DMS53 treated with DMSO at 0.1 percent for 48 hours (cell line): ENCODE results near the gene DUS1L.
A peak's percentile ranks its signal among the peaks of the same experiment; 100 is the strongest.

Experiments used
- DNase-seq: peaks from one replicate; lab custom pipeline; 2025; ENCODE audit not compliant: unreplicated experiment; lab: John Stamatoyannopoulos, UW

The DUS1L gene

DNA sequence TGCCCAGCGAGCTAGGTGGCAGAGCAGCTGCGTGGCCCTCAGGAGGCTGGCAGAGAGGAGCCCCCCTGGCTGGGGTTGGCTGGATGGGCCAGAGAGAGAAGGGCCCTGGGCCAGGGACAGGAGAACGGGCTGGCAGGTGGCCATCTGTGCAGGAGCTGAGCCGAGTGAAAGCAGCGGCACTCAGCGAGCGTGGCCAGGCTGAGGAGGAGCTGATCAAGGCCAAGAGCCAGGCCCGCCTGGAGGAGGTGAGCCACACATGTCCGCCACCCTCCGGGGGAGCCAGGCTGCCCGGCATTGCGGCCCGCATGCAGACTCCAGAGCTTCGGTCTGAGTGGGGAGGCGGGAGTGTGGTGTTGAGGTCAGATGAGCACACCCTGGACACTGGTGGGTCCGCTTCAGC is 36.2 kb downstream of the DUS1L start:
- no peak for DNase-seq

DNA sequence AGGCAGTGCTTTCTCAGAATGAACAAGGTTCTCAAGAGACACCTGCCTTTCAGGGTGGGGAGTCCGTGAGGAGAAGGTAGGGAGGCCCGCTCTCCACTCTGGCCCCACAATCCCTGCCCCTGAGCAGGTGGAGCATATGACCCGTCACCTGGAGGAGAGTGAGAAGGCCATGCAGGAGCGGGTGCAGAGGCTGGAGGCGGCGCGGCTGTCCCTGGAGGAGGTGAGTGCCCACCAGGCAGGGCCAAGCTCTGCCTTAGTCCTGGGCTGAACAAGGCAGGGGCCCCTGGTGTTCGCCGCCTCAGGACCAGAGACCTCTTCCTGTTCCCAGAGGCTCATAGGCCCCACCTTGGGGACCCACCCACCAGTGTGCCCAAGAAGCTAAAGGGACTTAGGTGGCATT is 36.6 kb downstream of the DUS1L start:
- DNase-seq, result no peak

DNA sequence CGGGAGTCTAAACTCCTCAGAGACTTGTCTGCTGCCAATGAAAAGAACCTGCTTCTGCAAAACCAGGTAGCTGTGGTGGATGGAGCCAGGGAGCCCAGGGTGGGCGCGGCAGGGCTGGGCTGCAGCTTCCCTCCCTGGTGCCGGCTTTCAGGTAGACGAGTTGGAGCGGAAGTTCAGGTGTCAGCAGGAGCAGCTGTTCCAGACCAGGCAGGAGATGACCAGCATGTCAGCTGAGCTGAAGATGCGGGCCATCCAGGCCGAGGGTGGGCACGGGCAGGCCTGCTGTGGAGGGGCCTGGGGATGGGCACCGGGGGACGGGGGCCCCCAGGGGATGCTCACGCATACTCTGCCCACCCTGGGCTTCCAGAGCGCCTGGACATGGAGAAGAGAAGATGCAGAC is 37.4 kb downstream of the DUS1L start:
- no peak for DNase-seq

DNA sequence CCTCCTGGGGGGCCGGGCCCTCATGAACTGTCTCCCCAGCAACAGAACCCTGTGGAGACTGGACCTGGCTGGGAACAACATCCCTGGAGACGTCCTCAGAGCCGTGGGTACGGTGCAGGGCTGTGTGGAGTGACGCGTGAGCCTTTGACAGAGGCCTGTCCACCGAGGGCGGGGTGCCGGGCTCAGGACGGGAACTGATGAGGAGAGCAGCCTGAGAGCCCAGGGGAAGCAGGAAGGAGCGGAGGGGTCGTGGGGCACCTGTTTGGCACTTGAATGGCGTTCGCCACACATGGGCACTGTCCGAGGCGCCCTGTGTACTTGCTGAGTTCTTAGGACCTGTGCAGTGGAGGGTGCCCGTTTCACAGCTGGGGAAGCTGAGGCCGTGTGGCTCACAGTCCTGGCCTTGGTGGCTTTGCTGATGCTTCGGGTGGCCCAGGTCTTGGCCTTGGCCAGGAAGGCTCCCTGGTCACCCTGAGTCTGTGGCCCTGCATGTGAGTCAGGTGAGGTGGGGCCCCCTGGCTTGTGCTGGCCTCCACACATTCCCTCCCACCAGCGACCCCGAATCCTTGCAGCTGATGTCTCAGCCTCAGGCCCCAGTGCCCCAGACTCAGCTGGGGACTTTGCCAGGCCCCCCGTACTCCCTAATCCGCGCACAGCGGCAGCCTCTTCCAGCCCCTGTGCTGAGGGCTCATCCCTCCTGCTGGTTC is 40.0 kb downstream of the DUS1L start:
- no peak for DNase-seq

- DNase-seq, result no peak
Observed at GRCh38 chr17:82024859-82025258, 40.7 kb downstream of the DUS1L start.

DNA sequence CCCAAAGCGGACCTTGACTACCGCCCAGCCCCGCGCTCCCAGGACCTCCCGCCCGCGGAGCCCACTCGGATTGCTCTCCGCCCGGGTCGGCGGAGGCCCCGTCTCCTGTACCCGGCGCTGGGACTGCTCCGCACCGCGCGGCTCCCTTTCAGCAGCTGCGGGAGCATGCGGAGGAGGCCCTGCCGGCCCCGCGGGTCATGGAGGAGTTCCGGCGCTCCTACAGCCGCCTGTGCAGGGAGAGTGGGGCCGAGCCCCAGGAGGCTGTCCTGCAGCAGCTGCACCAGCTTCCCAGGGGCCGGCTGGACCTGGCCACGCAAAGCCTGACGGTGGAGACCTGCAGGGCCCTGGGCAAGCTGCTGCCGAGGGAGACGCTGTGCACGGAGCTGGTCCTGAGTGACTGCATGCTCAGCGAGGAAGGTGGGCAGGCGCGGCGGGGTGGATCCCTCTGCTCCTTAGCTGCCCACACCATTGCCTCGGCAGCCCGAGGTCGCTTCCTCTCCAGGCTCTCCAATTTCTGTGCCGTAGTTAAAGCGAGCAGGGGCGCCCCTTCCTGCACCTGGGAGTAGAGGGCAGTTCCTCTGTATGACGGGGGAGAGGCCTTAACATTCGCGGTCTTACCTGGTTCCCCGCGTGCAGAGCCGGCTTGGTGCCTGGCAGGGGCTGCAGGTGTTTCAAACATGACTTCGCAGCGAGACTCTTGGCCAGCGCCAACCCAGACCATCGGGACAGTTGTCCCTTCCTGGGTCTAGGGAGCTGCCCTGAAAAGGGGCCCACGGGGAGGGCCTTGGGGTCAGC is 42.0 kb downstream of the DUS1L start:
- peak; percentile 48 for DNase-seq

DNA sequence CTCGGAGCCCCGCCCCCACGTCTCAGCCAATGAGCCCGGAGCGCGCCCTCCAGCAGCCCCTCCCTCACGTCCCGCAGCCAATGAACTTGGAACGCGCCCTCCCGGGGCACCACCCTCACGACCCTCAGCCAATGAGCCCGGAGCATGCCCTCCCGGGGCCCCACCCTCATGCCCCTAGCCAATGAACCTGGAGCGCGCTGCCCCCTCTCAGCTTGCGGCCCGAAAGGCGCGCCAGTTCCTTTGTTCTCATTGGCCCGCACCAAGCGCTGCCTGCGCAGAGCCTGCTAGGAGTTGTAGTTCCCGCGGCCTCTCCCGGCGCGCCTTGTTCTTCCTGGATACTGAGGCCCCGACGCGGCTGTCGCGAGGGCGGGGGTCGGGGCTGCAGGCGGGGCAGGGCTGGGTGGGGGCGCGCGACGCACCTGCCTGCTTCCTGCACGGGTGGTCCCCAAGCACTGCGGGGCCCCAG is 42.6 kb downstream of the DUS1L start, which contains the start of gene LRRC45:
Gene LRRC45 (plus strand): TSS at position 325 of the 466 bp plus-strand sequence. CDS start 339 bp downstream, outside the sequence.
- DNase-seq, result peak; percentile 99

- peak; percentile 34 for DNase-seq
Observed at GRCh38 chr17:82022310-82022980, 43.2 kb downstream of the DUS1L start, which contains the start of gene CENPX. Gene CENPX (minus strand): TSS chr17:82022878. CDS start chr17:82022861, 17 bp downstream.

GRCh38 chr17:82021900-82022309 is 43.7 kb downstream of the DUS1L start:
- no peak for DNase-seq

DNA sequence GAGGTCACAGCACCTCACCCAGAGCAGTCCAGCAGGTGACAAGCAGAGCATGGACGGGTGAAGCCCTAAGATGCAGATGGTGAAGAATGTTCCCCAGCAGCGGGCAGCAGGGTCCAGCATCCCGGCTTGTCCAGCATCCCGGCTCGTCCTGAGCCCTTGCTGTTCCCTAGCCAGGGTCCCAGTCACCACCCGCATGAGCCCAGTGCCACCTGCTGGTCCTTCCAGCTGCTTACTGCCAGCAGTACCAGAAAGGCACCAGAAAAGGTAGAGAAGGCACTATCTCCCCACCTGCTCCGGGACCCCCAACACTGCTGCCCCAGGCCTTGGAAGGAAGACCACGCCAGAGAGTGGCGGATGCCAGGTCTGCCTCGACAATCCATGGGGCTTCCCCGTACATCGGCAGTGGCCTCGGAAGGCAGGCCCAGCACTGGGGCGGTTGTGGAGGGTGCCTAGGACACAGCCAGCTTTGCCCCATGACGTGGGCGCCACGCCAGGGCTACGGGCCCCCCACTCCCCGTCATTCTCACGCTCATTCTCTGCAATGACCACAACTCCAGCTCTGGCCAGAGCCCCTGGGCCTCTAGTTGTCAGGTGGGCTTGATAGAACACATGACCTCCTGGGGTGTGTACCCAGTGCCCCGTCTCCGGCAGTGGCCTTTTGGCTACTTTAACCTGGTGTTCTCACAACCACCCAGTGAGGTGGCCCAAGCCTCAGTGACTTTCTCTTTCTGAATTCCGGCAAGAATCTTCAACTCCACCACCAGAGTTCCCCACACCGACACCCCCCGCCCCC is 44.3 kb downstream of the DUS1L start:
- peak; percentile 88 for DNase-seq

GRCh38 chr17:82020572-82021106 is 45.0 kb downstream of the DUS1L start:
- no peak for DNase-seq

DNA sequence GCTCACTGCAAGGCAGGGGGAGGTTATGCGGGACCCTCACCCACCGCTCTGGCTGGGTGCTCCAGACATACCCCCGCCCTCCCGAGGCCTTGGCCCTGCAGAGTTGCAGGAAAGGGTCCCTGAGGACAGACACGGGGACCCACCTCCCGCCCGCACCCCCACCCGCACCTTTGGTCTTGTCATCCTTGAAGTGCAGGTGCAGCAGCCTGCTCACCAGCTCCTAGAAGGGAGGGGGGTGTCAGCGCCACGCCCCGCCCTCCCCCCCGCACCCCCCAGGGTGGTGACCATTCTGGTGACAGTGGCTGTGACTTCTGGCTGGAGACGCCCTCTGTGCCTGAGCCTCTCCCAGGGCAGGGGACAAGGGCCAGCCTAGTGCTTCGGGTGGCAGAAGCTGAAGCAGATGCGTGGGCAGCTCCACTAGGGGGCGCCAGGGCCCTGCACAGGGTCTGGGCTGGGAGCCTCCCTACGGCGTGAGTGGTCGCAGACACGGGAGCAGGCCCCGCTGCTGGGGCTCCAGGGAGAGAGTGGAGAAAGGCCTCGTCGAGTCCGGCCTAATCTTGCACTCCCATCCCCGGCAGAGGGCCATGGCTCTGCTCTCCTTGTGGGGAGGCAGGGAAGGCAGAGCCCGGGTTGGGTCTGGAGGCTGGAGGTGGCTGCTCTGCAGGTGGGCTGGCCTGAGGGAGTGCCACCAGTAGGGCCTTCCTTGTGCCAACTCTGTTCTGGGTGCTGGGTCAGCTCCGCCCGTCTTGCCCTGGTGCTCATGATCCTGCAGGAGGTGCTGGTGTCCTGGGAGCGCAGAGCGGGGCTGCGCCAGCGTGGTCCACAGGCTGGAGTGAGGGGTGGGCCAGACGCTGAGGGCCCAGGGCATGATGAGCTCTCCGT is 45.7 kb downstream of the DUS1L start:
- DNase-seq, result peak; percentile 39

GRCh38 chr17:82018989-82019689 is 46.5 kb downstream of the DUS1L start:
- DNase-seq, result no peak

DNA sequence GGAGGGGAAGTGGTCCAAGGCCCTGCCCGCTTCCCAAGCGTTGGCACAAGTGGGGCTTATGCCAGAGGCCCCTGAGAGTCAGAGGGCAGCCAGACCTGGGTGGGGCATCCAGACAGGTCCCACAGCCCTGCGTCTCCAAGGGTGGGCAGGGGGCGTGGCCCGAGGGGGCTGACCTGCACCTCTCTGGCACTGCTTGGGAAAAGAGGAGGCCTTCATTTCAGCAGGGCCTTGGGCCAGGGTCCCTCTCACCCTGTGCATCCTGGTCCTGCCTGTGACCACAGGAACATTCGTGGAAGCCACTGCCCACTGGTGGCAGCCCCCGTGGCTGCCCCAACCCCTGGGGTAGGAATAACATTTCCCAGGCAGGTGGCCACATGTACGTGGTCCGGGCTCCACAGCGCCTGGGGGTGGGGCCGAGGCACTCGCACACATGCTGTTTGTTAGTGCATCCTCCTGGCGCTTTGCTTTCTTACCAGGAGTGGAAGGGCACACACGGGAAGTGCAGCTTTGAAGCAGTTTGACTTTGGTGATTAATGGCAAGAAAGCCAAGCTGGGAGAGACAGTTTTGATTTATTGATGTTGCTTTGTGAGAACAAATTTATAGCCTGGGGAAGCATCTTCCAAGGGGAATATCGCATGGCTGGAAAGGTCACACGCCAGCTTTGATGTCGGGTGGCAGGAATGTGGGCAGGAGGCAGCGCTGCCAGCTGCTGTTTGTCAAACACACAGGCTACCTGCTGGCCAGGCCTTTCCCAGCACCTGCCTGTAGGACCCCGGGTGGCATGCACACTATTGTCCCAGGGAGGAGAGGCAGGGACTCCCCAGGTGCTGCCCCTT is 47.2 kb downstream of the DUS1L start:
- DNase-seq, result peak; percentile 42

- no peak for DNase-seq
Observed at GRCh38 chr17:82017612-82018151, 47.9 kb downstream of the DUS1L start.

- DNase-seq, result no peak
Observed at GRCh38 chr17:82016875-82017459, 48.6 kb downstream of the DUS1L start.
